Mesangial cell (primary cell): ENCODE measurements around the gene COL8A1. TPM values are rescaled to one million over a fixed set of nuclear protein-coding genes. Genes with fewer than 3 reads are reported as not detected.

ENCODE experiments used
- total RNA-seq: library from RNA; depleted of rRNA; stranded (reverse); fragments of >200 nt; gene quantifications from 2 replicates; pipeline ENCODE4 v1.2.3, GENCODE V29; 2015

Gene COL8A1
- total RNA-seq, result 195 and 329 TPM in 2 replicates

GRCh38 chr3:99638167-99638948, at the start of gene COL8A1:
Gene COL8A1, plus strand, starts transcription at chr3:99638594. Its CDS starts 152,089 bp downstream, at chr3:99790683.

DNA sequence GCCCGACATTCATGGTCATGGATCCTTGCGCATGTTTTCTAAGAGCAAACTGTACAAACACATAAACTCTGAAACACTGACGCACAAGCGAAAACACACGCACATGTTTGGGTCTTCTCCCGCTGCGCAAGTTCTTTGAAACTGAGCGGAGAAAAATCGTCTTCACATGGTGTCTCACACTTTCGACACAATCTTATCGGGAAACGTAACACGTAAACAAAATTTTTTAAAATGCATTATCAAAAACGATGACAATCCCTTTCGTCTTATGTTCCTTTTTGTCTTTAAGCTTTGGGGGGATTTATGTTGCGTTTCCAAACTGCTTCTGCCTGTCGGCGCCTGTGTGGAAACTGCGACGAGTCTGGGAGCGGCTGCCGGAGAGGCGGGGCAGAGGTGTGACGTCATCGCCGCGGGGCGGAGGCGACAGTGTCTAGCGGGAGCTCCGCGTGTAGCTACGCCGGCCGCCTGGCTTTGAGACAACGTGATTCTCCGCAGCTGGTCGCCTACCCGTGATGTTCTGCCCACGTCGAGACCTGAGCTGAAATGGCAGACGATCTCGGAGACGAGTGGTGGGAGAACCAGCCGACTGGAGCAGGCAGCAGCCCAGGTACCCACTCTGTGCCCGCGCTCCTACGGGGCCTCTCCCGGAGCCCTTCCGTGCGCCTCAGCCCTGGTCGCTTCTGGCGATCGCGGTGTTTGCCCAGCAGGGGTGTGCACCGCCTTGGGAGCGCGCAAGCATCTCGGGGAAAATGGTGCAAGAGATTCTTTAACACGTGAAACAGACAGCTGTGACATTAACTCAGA, 179.2 kb downstream of the COL8A1 start, which contains the start of gene CMSS1:
Gene CMSS1 (plus strand): TSS at position 426 of the 804 bp plus-strand sequence.

Other genes with a start within 250 kb of the COL8A1 start
- gene CMSS1, start 179.3 kb downstream of the COL8A1 start, total RNA-seq, result 6.5 and 15.0 TPM in 2 replicates